ENCODE results near the gene BCL2L15.
"Not testable (repeated sequence)": the region's sequence is repeated elsewhere in the genome, so short reads cannot be mapped to it uniquely, and the experiment has no call there.

Gene BCL2L15

GRCh38 chr1:113854234-113854633, 33.1 kb downstream of the BCL2L15 start:
- TF ChIP-seq PATZ1 (CRISPR knock-in tag; IDR thresholded peaks at IDR 0.05; ENCODE audit: borderline replicate concordance) (no peak), ZFP3 (CRISPR knock-in tag; IDR thresholded peaks at IDR 0.05) (no peak), ZC3H10 (CRISPR knock-in tag; IDR thresholded peaks at IDR 0.05) (no peak), SNAI2 (CRISPR knock-in tag; IDR thresholded peaks at IDR 0.05) (no peak), ARNTL (CRISPR knock-in tag; IDR thresholded peaks at IDR 0.05; ENCODE audit: borderline replicate concordance, low read depth) (no peak), ISL1 (CRISPR knock-in tag; IDR thresholded peaks at IDR 0.05) (no peak), RARB (CRISPR knock-in tag; IDR thresholded peaks at IDR 0.05) (no peak), OSR1 (CRISPR knock-in tag; IDR thresholded peaks at IDR 0.05) (no peak), TSHZ2 (CRISPR knock-in tag; IDR thresholded peaks at IDR 0.05) (no peak), TOX (CRISPR knock-in tag; IDR thresholded peaks at IDR 0.05; ENCODE audit: borderline replicate concordance) (no peak), CSDC2 (CRISPR knock-in tag; IDR thresholded peaks at IDR 0.05) (no peak), POU6F1 (CRISPR knock-in tag; IDR thresholded peaks at IDR 0.05; ENCODE audit: borderline replicate concordance, low read depth) (no peak), ZNF70 (CRISPR knock-in tag; IDR thresholded peaks at IDR 0.05) (no peak), PPARA (CRISPR knock-in tag; IDR thresholded peaks at IDR 0.05; ENCODE audit: borderline replicate concordance) (no peak), CREB5 (CRISPR knock-in tag; IDR thresholded peaks at IDR 0.05; ENCODE audit: low read depth) (no peak), CSRNP3 (CRISPR knock-in tag; IDR thresholded peaks at IDR 0.05) (no peak), GLIS3 (CRISPR knock-in tag; IDR thresholded peaks at IDR 0.05) (no peak), ZNF8 (CRISPR knock-in tag; IDR thresholded peaks at IDR 0.05) (no peak)
- no peak for ATAC-seq

GRCh38 chr1:113852694-113853093, 34.7 kb downstream of the BCL2L15 start:
- not testable (repeated sequence) for ATAC-seq

- ATAC-seq, result no peak
- TF ChIP-seq CSDC2 (CRISPR knock-in tag; IDR thresholded peaks at IDR 0.05) (no peak), RARB (CRISPR knock-in tag; IDR thresholded peaks at IDR 0.05) (no peak), ISL1 (CRISPR knock-in tag; IDR thresholded peaks at IDR 0.05) (no peak), ZFP3 (CRISPR knock-in tag; IDR thresholded peaks at IDR 0.05) (no peak), GLIS3 (CRISPR knock-in tag; IDR thresholded peaks at IDR 0.05) (no peak), ZNF8 (CRISPR knock-in tag; IDR thresholded peaks at IDR 0.05) (no peak), POU6F1 (CRISPR knock-in tag; IDR thresholded peaks at IDR 0.05; ENCODE audit: borderline replicate concordance, low read depth) (no peak), ESRRG (CRISPR knock-in tag; IDR thresholded peaks at IDR 0.05) (no peak), CSRNP3 (CRISPR knock-in tag; IDR thresholded peaks at IDR 0.05) (no peak), ZC3H10 (CRISPR knock-in tag; IDR thresholded peaks at IDR 0.05) (no peak), ARNTL (CRISPR knock-in tag; IDR thresholded peaks at IDR 0.05; ENCODE audit: borderline replicate concordance, low read depth) (no peak), PATZ1 (CRISPR knock-in tag; IDR thresholded peaks at IDR 0.05; ENCODE audit: borderline replicate concordance) (no peak)
These were observed 37.1 kb downstream of the BCL2L15 start for GRCh38 chr1:113850127-113850796.

All from SK-N-SH treated with all-trans-retinoic acid at 6 μM for 48 hours (cell line).